Progenitor cell of endocrine pancreas (in vitro differentiated cells): ENCODE measurements around the gene SFXN4. TPM values are rescaled to one million over a fixed set of nuclear protein-coding genes. Genes with fewer than 3 reads are reported as not detected.
"Not testable (repeated sequence)": the region's sequence is repeated elsewhere in the genome, so short reads cannot be mapped to it uniquely, and the experiment has no call there.

ENCODE experiments used
- DNase-seq: peaks from one replicate; pipeline ENCODE4 v3.0.0; 2021; ENCODE audit warnings: low spot score; ENCODE audit not compliant: unreplicated experiment
- H3K27ac Mint-ChIP-seq: 2 replicates; pipeline ENCODE4 v1.8.0; 2021; ENCODE audit warnings: mild to moderate bottlenecking, moderate library complexity, mixed read lengths
- H3K27me3 Mint-ChIP-seq: 2 replicates; pipeline ENCODE4 v1.8.0; 2021; ENCODE audit warnings: mixed read lengths
- H3K36me3 Mint-ChIP-seq: 2 replicates; pipeline ENCODE4 v1.8.0; 2022; ENCODE audit warnings: mixed read lengths; ENCODE audit not compliant: insufficient read depth
- H3K4me1 Mint-ChIP-seq: 2 replicates; pipeline ENCODE4 v1.8.0; 2021; ENCODE audit warnings: low read depth, mixed read lengths
- H3K4me3 Mint-ChIP-seq: 2 replicates; pipeline ENCODE4 v1.8.0; 2021; ENCODE audit warnings: low read depth, mild to moderate bottlenecking, moderate library complexity, mixed read lengths
- H3K9me3 Mint-ChIP-seq: 2 replicates; pipeline ENCODE4 v1.8.0; 2021; ENCODE audit warnings: low read depth, mixed read lengths
- total RNA-seq: library from RNA; stranded (reverse); gene quantifications from 2 replicates; pipeline ENCODE4 v1.2.1, GENCODE V29; 2021
- TF ChIP-seq, protein P1 (sequence below): fragments of 200-600 bp; sonication (generic); IDR thresholded peaks from one replicate; pipeline ENCODE4 v1.5.0; 2021; ENCODE audit warnings: antibody characterized with exemption, mild to moderate bottlenecking; ENCODE audit not compliant: unreplicated experiment

Gene SFXN4
- total RNA-seq, 1 donor from 2014 or later, result 27.2 TPM

DNA sequence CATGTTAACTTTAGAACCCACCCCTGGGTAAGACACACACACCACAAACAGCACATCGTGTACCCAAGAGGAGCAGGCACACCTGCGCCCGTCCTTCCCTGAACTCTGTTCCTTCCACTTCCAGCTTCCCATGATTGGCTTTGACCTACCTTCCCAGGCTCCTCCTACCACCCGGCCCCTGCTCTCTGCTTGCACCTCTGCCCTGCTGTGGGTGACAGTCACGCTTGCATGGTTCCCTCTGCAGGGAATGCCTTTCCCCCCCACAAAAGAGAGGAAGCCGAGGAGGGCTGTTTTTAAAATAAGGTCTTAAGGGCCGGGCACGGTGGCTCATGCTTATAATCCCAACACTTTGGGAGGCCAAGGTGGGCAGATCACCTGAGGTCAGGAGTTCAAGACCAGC lies 16.4 kb downstream of the SFXN4 start:
- H3K36me3 Mint-ChIP-seq, result peaks cover 10% of the 10 kb centered on the region
- DNase-seq, result no peak
- H3K4me3 Mint-ChIP-seq, result no peak overlapping the region
- H3K9me3 Mint-ChIP-seq, result no peaks in the 10 kb centered on the region
- TF ChIP-seq, protein P1, sequence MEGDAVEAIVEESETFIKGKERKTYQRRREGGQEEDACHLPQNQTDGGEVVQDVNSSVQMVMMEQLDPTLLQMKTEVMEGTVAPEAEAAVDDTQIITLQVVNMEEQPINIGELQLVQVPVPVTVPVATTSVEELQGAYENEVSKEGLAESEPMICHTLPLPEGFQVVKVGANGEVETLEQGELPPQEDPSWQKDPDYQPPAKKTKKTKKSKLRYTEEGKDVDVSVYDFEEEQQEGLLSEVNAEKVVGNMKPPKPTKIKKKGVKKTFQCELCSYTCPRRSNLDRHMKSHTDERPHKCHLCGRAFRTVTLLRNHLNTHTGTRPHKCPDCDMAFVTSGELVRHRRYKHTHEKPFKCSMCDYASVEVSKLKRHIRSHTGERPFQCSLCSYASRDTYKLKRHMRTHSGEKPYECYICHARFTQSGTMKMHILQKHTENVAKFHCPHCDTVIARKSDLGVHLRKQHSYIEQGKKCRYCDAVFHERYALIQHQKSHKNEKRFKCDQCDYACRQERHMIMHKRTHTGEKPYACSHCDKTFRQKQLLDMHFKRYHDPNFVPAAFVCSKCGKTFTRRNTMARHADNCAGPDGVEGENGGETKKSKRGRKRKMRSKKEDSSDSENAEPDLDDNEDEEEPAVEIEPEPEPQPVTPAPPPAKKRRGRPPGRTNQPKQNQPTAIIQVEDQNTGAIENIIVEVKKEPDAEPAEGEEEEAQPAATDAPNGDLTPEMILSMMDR, result no peak
- H3K27me3 Mint-ChIP-seq, result no peaks in the 10 kb centered on the region
- H3K4me1 Mint-ChIP-seq, result no peaks in the 10 kb centered on the region
- H3K27ac Mint-ChIP-seq, result no peak overlapping the region

DNA sequence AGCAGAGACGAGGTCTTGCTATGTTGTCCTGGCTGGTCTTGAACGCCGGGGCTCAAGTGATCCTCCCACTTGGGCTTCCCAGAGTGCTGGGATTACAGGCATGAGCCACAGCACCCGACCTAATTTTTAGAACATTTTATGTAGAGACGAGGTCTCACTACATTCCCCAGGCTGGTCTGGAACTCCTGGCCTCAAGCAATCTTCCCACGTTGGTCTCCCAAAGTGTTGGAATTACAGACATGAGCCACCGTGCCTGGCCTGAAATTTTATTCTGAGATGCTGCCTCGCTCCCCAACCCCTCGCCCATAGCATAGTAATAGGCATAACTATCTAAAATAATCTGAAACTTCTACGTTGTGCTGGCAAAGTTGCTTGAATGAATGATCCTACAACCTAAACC lies 21.9 kb downstream of the SFXN4 start:
- Mint-ChIP-seq H3K4me3 (no peak overlapping the region), H3K36me3 (peaks cover 4% of the 10 kb centered on the region), H3K9me3 (no peaks in the 10 kb centered on the region), H3K27me3 (no peaks in the 10 kb centered on the region), H3K4me1 (no peaks in the 10 kb centered on the region), H3K27ac (no peak overlapping the region)
- DNase-seq, result no peak
- TF ChIP-seq, protein P1, result no peak

DNA sequence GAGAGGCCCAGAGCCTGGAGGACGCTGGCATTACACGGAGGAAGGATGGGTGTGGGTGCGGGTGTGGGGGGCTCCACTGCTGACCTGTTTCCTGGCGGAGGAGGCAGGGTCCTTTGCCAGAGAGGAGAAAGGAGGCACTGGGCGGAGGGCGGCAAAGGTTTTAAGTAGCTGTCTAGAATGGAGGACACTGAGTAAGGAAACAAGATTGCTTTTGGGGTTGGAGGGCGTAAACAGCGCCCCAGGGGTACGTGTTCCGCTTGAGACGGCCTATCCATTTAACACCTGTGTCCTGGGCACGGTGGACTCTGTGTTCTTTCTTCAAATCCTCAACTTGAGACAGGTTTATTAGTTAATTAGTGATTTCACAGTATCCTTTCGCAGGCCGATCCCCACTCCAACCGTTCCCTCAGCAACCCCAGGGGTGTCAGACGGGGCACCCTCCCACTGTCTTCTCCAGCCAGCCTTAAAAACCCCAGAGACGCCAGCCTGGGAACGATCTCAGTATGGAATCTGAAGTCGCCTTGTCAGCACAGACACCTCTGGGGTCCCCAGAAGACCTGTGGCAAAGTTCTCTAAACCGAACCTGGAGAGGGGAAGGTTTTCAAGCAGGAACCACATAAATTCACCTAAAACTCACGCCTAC lies 24.8 kb downstream of the SFXN4 start:
- H3K4me1 Mint-ChIP-seq, result no peaks in the 10 kb centered on the region
- H3K9me3 Mint-ChIP-seq, result no peaks in the 10 kb centered on the region
- no peaks in the 10 kb centered on the region for H3K27me3 Mint-ChIP-seq
- no peak for DNase-seq
- H3K27ac Mint-ChIP-seq, result peak overlapping the region; percentile 45
- peaks cover 4% of the 10 kb centered on the region for H3K36me3 Mint-ChIP-seq
- no peak overlapping the region for H3K4me3 Mint-ChIP-seq
- TF ChIP-seq, protein P1, result no peak

DNA sequence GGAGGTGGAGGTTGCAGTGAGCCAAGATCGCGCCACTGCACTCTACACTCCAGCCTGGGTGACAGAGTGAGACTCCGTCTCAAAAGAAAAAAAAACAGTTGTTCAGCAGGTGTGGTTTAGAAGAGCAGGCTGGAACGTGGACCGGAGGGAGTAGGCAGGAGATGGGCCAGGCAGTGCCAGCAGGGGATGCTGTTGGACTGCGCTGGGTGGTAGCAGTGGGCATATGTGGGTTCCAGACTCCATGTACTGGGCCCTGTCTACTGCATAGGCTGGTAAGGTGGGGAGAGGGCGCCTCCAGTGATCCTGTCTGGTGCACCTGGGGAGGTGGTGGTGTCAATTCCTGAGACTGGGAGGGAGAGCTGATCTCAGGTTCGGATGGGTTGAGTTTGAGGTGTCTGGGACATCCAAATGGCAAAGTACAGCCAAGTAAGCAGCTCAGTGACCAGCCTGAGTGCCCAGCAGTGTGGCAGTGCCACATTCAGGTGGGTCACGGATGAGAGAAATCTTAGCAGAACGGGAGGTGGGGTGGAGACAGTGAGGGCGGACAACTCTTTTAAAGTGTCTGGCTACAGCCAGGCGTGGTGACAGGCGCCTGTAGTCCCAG lies 25.9 kb downstream of the SFXN4 start:
- Mint-ChIP-seq H3K9me3 (no peaks in the 10 kb centered on the region), H3K27me3 (no peaks in the 10 kb centered on the region), H3K4me1 (no peaks in the 10 kb centered on the region), H3K27ac (peak overlapping the region; percentile 65), H3K36me3 (peaks cover 5% of the 10 kb centered on the region), H3K4me3 (no peak overlapping the region)
- TF ChIP-seq, protein P1, result peak; percentile 56
- DNase-seq, result peak; percentile 17

DNA sequence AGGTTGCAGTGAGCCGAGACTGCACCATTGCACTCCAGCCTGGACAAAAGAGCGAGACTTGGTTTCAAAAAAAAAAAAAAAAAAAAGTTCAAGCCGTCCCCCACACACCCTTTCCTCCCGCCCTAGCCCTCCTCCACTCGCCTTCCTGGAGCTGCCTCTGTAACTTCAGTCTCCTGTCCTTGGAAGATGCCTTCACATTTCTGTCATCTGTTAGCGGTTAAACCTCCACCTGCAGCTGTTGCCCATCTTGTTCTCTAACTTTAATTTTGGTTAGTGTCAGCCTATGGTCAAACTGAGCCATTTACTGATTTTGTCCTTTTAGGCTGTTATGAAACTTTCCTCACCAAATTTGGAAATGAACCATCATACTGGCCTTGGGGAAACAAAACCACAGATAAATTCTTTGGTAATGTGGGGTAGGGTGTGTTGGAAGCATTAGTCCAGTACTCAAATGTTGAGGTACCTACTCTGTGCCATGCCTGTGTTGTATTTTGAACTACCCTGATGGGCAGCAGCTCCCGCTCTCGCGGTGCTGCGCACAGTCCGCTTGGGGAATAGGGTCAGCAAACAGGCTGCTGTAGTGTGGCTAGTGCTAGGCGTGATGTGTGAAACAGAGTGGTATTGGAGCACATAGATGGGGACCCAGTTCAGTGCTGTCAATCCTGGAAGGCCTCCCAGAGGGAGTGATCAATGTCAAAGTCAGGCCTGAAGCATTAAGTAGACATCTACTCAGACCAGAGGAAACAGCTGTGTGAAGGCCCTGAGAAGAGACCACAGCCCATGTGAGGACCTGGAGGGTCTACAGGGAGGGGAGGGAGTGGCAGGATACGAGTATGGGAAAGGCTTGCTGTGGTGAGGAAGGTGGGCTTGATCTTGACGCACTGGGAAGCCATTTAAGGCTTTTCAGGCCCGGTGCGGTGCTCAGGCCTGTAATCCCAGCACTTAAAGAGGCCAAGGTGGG lies 26.9 kb downstream of the SFXN4 start:
- no peak for DNase-seq
- no peak overlapping the region for H3K4me3 Mint-ChIP-seq
- H3K4me1 Mint-ChIP-seq, result no peaks in the 10 kb centered on the region
- H3K27ac Mint-ChIP-seq, result no peak overlapping the region
- no peaks in the 10 kb centered on the region for H3K27me3 Mint-ChIP-seq
- H3K9me3 Mint-ChIP-seq, result no peaks in the 10 kb centered on the region
- TF ChIP-seq, protein P1, result no peak
- peaks cover 7% of the 10 kb centered on the region for H3K36me3 Mint-ChIP-seq

DNA sequence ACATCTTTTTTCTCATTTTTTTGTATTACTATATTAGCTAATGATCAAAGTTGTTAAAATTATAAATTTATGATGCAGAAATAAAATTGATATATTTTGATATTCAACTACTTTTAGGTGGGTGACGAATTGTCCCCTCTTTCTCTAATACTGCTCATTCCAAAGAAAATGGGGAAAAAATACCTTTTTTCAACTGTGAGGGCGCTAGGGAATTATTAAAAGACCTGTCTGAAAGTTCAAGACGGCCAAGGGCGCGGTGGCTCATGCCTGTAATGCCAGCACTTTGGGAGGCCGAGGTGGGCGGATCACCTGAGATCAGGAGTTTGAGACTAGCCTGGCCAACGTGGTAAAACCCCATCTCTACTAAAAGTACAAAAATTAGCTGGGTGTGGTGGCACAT lies 27.6 kb downstream of the SFXN4 start:
- DNase-seq, H3K4me1 Mint-ChIP-seq, H3K4me3 Mint-ChIP-seq, H3K27ac Mint-ChIP-seq, H3K36me3 Mint-ChIP-seq, H3K27me3 Mint-ChIP-seq, H3K9me3 Mint-ChIP-seq: not testable (repeated sequence)
